BLaER1 treated with 17β-estradiol and CSF1 and Interleukin-3, amounts not matched to agents 10 nM and 100 nM (cell line): Measurements from ENCODE around the gene PIAS1.

ENCODE experiments used
- H3K27ac ChIP-seq, 11 experiments: shearing (Covaris generic); formaldehyde crosslinking; 2 replicates each; pipeline ENCODE4 v1.8.1; 2022
- H3K27me3 ChIP-seq, 11 experiments: shearing (Covaris generic); formaldehyde crosslinking; 2 replicates each; pipeline ENCODE4 v1.8.1; 2022
- H3K36me3 ChIP-seq, 11 experiments: shearing (Covaris generic); formaldehyde crosslinking; 2 replicates each; pipeline ENCODE4 v1.8.1; 2022
- H3K4me1 ChIP-seq, 10 experiments: shearing (Covaris generic); formaldehyde crosslinking; 2 replicates each; pipeline ENCODE4 v1.8.1; 2022
- H3K4me2 ChIP-seq, 11 experiments: shearing (Covaris generic); formaldehyde crosslinking; 2 replicates each; pipeline ENCODE4 v1.8.1; 2022
- H3K4me3 ChIP-seq, 10 experiments: shearing (Covaris generic); formaldehyde crosslinking; 2 replicates each; pipeline ENCODE4 v1.8.1; 2022
- H3K9ac ChIP-seq, 11 experiments: shearing (Covaris generic); formaldehyde crosslinking; 2 replicates each; pipeline ENCODE4 v1.8.1; 2022
- H3K9me3 ChIP-seq, 11 experiments: shearing (Covaris generic); formaldehyde crosslinking; replicated peaks in 1 of 11; 2 replicates each; pipeline ENCODE4 v1.8.1; 2022
- H4K20me1 ChIP-seq, 11 experiments: shearing (Covaris generic); formaldehyde crosslinking; 2 replicates each; pipeline ENCODE4 v1.8.1; 2022
- Cebpa-rat ChIP-seq, 11 experiments: shearing (Covaris generic); IDR thresholded peaks; 2 replicates each; pipeline ENCODE4 v1.8.1; 2022

Gene PIAS1

GRCh38 chr15:68203956-68204355 is 149.8 kb downstream of the PIAS1 start:
- H3K4me3 ChIP-seq: peak overlapping the region; percentile 55 to 72 (median 60)
- no peaks in the 10 kb centered on the region for H3K27me3 ChIP-seq
- peaks cover 0 to 12% (median 4%) of the 10 kb centered on the region in 11 experiments; a peak in 7 of 22 replicates for H3K36me3 ChIP-seq
- H3K4me2 ChIP-seq: peak overlapping the region; percentile 94 to 100 (median 97)
- H3K27ac ChIP-seq: peak overlapping the region; percentile 79 to 91 (median 87); a peak in 17 of 22 replicates
- H3K4me1 ChIP-seq: peaks cover 94 to 100% (median 98%) of the 10 kb centered on the region in 10 experiments
- H3K9ac ChIP-seq: peak overlapping the region in 10 of 11 experiments; percentile 75 to 86 (median 79); a peak in 16 of 22 replicates
- H4K20me1 ChIP-seq: peaks cover 0 to 34% (median 28%) of the 10 kb centered on the region in 11 experiments; a peak in 15 of 22 replicates
- H3K9me3 ChIP-seq: no peaks in the 10 kb centered on the region
- no peak for TF ChIP-seq Cebpa-rat (IDR thresholded peaks at IDR 0.05)

DNA sequence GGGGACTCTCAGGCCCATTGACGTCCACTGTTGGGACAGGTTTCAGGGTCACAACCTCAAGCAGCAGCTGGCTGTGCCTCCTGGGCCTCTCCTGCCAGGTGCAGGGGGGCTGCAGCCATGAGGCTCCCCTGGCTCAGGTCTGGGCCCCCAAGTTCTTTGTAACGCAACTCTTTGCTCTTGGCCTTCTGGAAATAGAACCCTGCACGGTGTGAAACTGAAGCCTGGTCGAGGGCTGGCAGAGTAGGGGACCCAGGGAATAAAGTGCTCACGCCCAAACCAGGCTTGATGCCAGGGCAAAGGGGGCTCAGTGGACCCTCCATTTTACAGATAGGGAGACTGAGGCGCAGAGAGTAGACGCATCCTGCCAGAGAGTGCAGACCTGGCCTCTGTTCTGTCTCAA is 150.2 kb downstream of the PIAS1 start:
- Histone ChIP-seq H3K4me1 (peaks cover 96 to 100% (median 100%) of the 10 kb centered on the region in 10 experiments), H3K36me3 (peaks cover 0 to 12% (median 2%) of the 10 kb centered on the region in 11 experiments; a peak in 7 of 22 replicates), H3K4me3 (peak overlapping the region; percentile 55 to 72 (median 60)), H4K20me1 (peaks cover 0 to 30% (median 24%) of the 10 kb centered on the region in 11 experiments; a peak in 15 of 22 replicates), H3K9me3 (no peaks in the 10 kb centered on the region), H3K4me2 (peak overlapping the region; percentile 94 to 100 (median 97)), H3K9ac (peak overlapping the region; percentile 69 to 86 (median 79)), H3K27ac (peak overlapping the region; percentile 79 to 91 (median 87); a peak in 19 of 22 replicates), H3K27me3 (no peaks in the 10 kb centered on the region)
- no peak for TF ChIP-seq Cebpa-rat (IDR thresholded peaks at IDR 0.05)

DNA sequence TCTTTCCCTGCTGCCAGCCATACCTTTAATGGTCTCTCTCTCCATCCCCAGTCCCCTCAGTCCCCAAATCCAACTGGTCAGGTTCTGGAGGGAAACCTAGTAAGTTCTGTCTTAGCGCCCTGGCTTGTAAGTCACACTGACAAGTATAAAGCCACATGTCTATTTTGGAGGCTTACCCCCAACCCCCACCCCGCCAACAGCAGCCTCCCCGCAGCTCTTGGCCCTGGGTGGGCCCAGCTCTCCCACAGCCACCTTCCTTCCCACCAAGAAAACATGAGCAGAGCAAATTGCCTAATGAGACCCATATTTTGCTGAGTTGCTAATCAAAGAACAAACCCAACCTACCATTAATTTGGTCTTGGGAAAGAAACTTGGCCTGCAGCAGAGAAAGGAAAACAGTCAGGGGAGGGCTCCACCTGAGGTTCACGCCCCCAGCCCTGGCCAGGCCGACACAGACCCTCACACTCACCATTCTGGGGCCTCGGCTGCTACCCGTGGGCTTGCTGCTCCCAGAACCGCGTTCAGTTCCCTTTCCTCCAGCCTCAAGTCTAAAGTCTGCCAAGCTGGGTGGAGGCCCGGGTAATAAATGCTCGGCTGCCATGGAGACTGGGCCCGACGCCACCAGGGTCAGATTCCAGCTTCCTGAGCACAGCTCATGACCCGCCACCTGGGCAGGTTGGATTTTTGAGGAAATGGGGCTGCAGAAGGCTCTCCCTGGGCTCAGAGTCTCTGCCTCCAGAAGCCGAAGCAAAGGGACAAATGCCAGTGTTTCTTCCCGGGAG is 150.9 kb downstream of the PIAS1 start, which contains the start of gene CALML4:
Gene CALML4, minus strand, starts transcription at position 557 of the 782 bp plus-strand sequence. Its CDS starts 85 bp downstream, at position 472.
- peak within 1 kb of the TSS; percentile 94 to 100 (median 97) for H3K4me2 ChIP-seq
- TF ChIP-seq Cebpa-rat (IDR thresholded peaks at IDR 0.05): no peak

DNA sequence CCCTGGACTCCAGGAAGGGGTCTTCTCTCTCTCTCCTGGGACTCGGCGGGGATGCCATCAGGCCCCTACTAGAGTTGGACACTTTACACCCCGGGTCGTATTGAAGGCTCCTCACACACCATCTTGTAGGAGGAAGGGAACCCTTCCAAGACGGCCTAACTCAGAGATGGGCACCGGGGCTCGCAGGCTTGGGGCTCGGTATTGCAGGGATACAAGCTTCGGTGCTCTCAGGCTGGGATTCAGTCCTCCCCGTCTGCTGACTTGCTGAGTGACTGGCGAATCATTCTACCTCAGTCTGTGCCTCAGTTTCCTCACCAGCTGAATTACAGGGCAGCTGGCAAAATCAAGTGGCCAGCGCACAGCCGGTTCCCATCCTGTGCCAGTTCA is 151.4 kb downstream of the PIAS1 start:
- peak overlapping the region; percentile 55 to 72 (median 60) for H3K4me3 ChIP-seq
- H3K4me1 ChIP-seq: peaks cover 96 to 100% (median 100%) of the 10 kb centered on the region in 10 experiments

More for the DNA sequence above, 150.9 kb downstream of the PIAS1 start, which contains the start of gene CALML4:
- Histone ChIP-seq H3K4me1 (peaks cover 96 to 100% (median 100%) of the 10 kb centered on the region in 10 experiments), H3K9ac (peak within 1 kb of the TSS; percentile 69 to 86 (median 79)), H3K4me3 (peak within 1 kb of the TSS; percentile 55 to 72 (median 60)), H4K20me1 (peaks cover 0 to 29% (median 22%) of the 10 kb centered on the region in 11 experiments; a peak in 16 of 22 replicates), H3K9me3 (no peaks in the 10 kb centered on the region), H3K27ac (peak within 1 kb of the TSS; percentile 79 to 91 (median 87)), H3K36me3 (peaks cover 0 to 12% (median 0%) of the 10 kb centered on the region in 11 experiments; a peak in 5 of 22 replicates), H3K27me3 (no peaks in the 10 kb centered on the region)

DNA sequence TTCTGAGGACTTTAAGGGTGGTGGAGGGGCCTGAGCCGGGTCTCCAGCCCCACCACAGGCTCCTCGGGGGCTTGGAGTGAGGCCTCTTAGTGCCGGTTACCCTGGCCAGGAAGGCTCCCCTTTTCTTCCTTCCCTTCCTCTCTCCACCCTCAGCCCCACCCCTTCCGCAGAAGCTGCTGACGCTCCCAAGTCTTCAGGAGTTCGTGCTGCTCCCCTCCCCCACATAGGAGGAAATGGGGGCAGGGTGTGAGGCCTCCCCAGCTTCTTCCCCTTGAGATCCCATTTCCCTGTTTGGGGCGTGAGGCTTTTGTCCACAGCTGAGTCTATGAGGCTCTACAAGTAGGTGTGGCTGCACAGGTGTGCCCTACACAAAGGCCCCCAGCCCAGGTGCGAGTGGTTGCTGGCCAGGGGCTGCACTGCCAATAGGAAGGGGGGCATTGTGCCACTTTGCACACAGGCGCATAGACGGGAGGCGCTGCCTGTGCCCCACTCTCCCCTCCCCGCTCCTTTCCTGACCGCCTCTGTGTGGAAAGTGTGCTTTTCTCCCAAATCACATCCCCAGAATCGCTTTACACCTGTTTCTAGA is 151.9 kb downstream of the PIAS1 start:
- no peak for TF ChIP-seq Cebpa-rat (IDR thresholded peaks at IDR 0.05)
- peak overlapping the region; percentile 55 to 72 (median 60) for H3K4me3 ChIP-seq

More for the DNA sequence above, 151.4 kb downstream of the PIAS1 start:
- peak overlapping the region; percentile 79 to 91 (median 87) for H3K27ac ChIP-seq
- peaks cover 0 to 12% (median 0%) of the 10 kb centered on the region in 11 experiments; a peak in 5 of 22 replicates for H3K36me3 ChIP-seq
- H3K9ac ChIP-seq: peak overlapping the region; percentile 69 to 86 (median 79)
- H3K4me2 ChIP-seq: peak overlapping the region; percentile 94 to 100 (median 97)
- H4K20me1 ChIP-seq: peaks cover 0 to 28% (median 18%) of the 10 kb centered on the region in 11 experiments; a peak in 15 of 22 replicates
- TF ChIP-seq Cebpa-rat (IDR thresholded peaks at IDR 0.05): no peak
- no peaks in the 10 kb centered on the region for H3K27me3 ChIP-seq
- H3K9me3 ChIP-seq: no peaks in the 10 kb centered on the region

GRCh38 chr15:68206711-68207151 is 152.6 kb downstream of the PIAS1 start:
- peak overlapping the region; percentile 79 to 91 (median 87); a peak in 21 of 22 replicates for H3K27ac ChIP-seq
- peak overlapping the region; percentile 34 to 83 (median 79); a peak in 15 of 22 replicates for H3K9ac ChIP-seq
- no peak for TF ChIP-seq Cebpa-rat (IDR thresholded peaks at IDR 0.05)

More for the DNA sequence above, 151.9 kb downstream of the PIAS1 start:
- Histone ChIP-seq H3K4me2 (peak overlapping the region; percentile 94 to 100 (median 97)), H4K20me1 (peaks cover 0 to 26% (median 14%) of the 10 kb centered on the region in 11 experiments; a peak in 15 of 22 replicates), H3K27ac (peak overlapping the region; percentile 79 to 91 (median 87)), H3K27me3 (no peaks in the 10 kb centered on the region), H3K9me3 (no peaks in the 10 kb centered on the region), H3K9ac (peak overlapping the region; percentile 69 to 86 (median 79)), H3K36me3 (peaks cover 0 to 13% (median 0%) of the 10 kb centered on the region in 11 experiments; a peak in 6 of 22 replicates), H3K4me1 (peaks cover 95 to 100% (median 100%) of the 10 kb centered on the region in 10 experiments)

GRCh38 chr15:68207176-68207935 is 153.2 kb downstream of the PIAS1 start:
- peaks cover 84 to 98% (median 96%) of the 10 kb centered on the region in 10 experiments for H3K4me1 ChIP-seq
- no peak for TF ChIP-seq Cebpa-rat (IDR thresholded peaks at IDR 0.05)
- peaks cover 0 to 32% (median 14%) of the 10 kb centered on the region in 11 experiments; a peak in 16 of 22 replicates for H4K20me1 ChIP-seq
- H3K4me3 ChIP-seq: no peak overlapping the region; a peak in 3 of 20 replicates
- H3K36me3 ChIP-seq: peaks cover 0 to 26% (median 9%) of the 10 kb centered on the region in 11 experiments; a peak in 10 of 22 replicates
- peak overlapping the region; percentile 79 to 91 (median 87); a peak in 21 of 22 replicates for H3K27ac ChIP-seq
- H3K27me3 ChIP-seq: no peaks in the 10 kb centered on the region
- no peaks in the 10 kb centered on the region for H3K9me3 ChIP-seq
- peak overlapping the region; percentile 94 to 100 (median 97) for H3K4me2 ChIP-seq
- peak overlapping the region; percentile 34 to 83 (median 79); a peak in 13 of 22 replicates for H3K9ac ChIP-seq

More at GRCh38 chr15:68206711-68207151, 152.6 kb downstream of the PIAS1 start:
- H3K9me3 ChIP-seq: no peaks in the 10 kb centered on the region
- H3K4me1 ChIP-seq: peaks cover 90 to 100% (median 99%) of the 10 kb centered on the region in 10 experiments
- H3K4me3 ChIP-seq: peak overlapping the region in 2 of 10 experiments; percentile 55 to 60; a peak in 1 of 20 replicates
- no peaks in the 10 kb centered on the region for H3K27me3 ChIP-seq
- peak overlapping the region; percentile 94 to 100 (median 97) for H3K4me2 ChIP-seq
- H3K36me3 ChIP-seq: peaks cover 0 to 20% (median 6%) of the 10 kb centered on the region in 11 experiments; a peak in 10 of 22 replicates
- peaks cover 0 to 26% (median 11%) of the 10 kb centered on the region in 11 experiments; a peak in 17 of 22 replicates for H4K20me1 ChIP-seq
